H1 (cell line): ENCODE results near the gene MT1H. TPM values are rescaled to one million over a fixed set of nuclear protein-coding genes. Genes with fewer than 3 reads are reported as not detected.

Source experiments
- CTCF ChIA-PET: fragments of 300-600 bp; sonication (Branson Sonifier 250); formaldehyde crosslinking; loops from one replicate; lab custom pipeline; 2021; ENCODE audit not compliant: partially characterized antibody; lab: Charles Lee
- POLR2A ChIA-PET: fragments of 300-600 bp; sonication (Branson Sonifier 250); formaldehyde crosslinking; loops from one replicate; lab custom pipeline; 2021; ENCODE audit warnings: inconsistent platforms; ENCODE audit not compliant: partially characterized antibody; lab: Charles Lee
- DNase-seq, 2 experiments: peaks; one replicate each; pipeline versions ENCODE4 v3.0.0 to v3.0.0-alpha.2; 2010 to 2022; ENCODE audit warnings: low spot score in 2 of 2, low read depth in 1 of 2, mixed read lengths in 1 of 2
- FAIRE-seq: peaks from 2 replicates; lab custom pipeline; 2011; peaks lifted over from hg19 to GRCh38; lab: Jason Lieb, UNC
- H2AFZ ChIP-seq: 2 replicates; pipeline ENCODE4 v1.8.1; 2012; ENCODE audit warnings: low read length, inconsistent platforms
- H2AK5ac ChIP-seq: 2 replicates; pipeline ENCODE4 v1.6.1; 2013; ENCODE audit warnings: low read depth, low read length
- H2BK120ac ChIP-seq: replicated peaks from 2 replicates; pipeline ENCODE3; 2013; ENCODE audit warnings: low read depth, low read length, inconsistent platforms
- H2BK12ac ChIP-seq: 2 replicates; pipeline ENCODE4 v1.6.1; 2013; ENCODE audit warnings: low read depth, low read length
- H2BK15ac ChIP-seq: 2 replicates; pipeline ENCODE4 v1.6.1; 2013; ENCODE audit warnings: low read length
- H2BK20ac ChIP-seq: 2 replicates; pipeline ENCODE4 v1.6.1; 2013; ENCODE audit warnings: low read length
- H2BK5ac ChIP-seq: 2 replicates; pipeline ENCODE4 v1.6.1; 2013; ENCODE audit warnings: low read depth, low read length
- H3K14ac ChIP-seq: 2 replicates; pipeline ENCODE4 v1.6.1; 2013; ENCODE audit warnings: inconsistent platforms; ENCODE audit not compliant: insufficient read length
- H3K18ac ChIP-seq: 2 replicates; pipeline ENCODE4 v1.6.1; 2013; ENCODE audit warnings: low read length; ENCODE audit errors: extremely low read depth
- H3K23ac ChIP-seq: 2 replicates; pipeline ENCODE4 v1.6.1; 2013; ENCODE audit warnings: inconsistent platforms; ENCODE audit not compliant: insufficient read length
- H3K23me2 ChIP-seq: 2 replicates; pipeline ENCODE4 v1.6.1; 2013; ENCODE audit warnings: low read depth, low read length
- H3K27ac ChIP-seq: 2 replicates; pipeline ENCODE4 v1.6.1; 2011; ENCODE audit warnings: low read depth, low read length, inconsistent platforms
- H3K27me3 ChIP-seq, 4 experiments: replicated peaks in 1 of 4; 1 replicate in 1 of 4; 2 replicates in 3 of 4; pipeline versions ENCODE4 v1.6.1 to v1.8.1; 2011 to 2013; ENCODE audit warnings: low read length in 3 of 4, mild to moderate bottlenecking in 3 of 4, inconsistent platforms in 2 of 4, mixed read lengths in 2 of 4, moderate library complexity in 1 of 4; ENCODE audit not compliant: control insufficient read depth in 3 of 4, insufficient read depth in 3 of 4; ENCODE audit errors: extremely low read depth in 1 of 4
- H3K36me3 ChIP-seq, 4 experiments: 2 replicates each; pipeline versions ENCODE4 v1.6.1 to v1.8.1; 2011 to 2013; ENCODE audit warnings: mild to moderate bottlenecking in 4 of 4, low read length in 3 of 4, moderate library complexity in 2 of 4, control low read depth in 1 of 4, inconsistent platforms in 1 of 4; ENCODE audit not compliant: insufficient read depth in 4 of 4, control insufficient read depth in 2 of 4
- H3K4ac ChIP-seq: replicated peaks from 2 replicates; pipeline ENCODE3; 2013; ENCODE audit warnings: low read length, low read depth, mixed read lengths, inconsistent platforms; ENCODE audit not compliant: insufficient read length
- H3K4me1 ChIP-seq, 4 experiments: replicated peaks in 1 of 4; 1 replicate in 1 of 4; 2 replicates in 3 of 4; pipeline versions ENCODE4 v1.6.1 to v1.8.1; 2011 to 2013; ENCODE audit warnings: low read length in 3 of 4, inconsistent platforms in 2 of 4, mixed read lengths in 1 of 4; ENCODE audit not compliant: insufficient read depth in 4 of 4, control insufficient read depth in 3 of 4
- H3K4me2 ChIP-seq, 2 experiments: 2 replicates each; pipeline versions ENCODE4 v1.6.1 to v1.8.1; 2011 to 2013; ENCODE audit warnings: low read depth in 2 of 2, low read length in 2 of 2, control low read depth in 1 of 2, inconsistent platforms in 1 of 2, mild to moderate bottlenecking in 1 of 2; ENCODE audit not compliant: insufficient read depth in 1 of 2
- H3K4me3 ChIP-seq, 4 experiments: fragments of 200-600, 300-600 bp in 1 of 4; sonication (generic), shearing (Covaris generic), sonication (Bioruptor Twin) in 1 of 4; 2 replicates each; pipeline versions ENCODE4 v1.5.1 to v1.8.1; 2011 to 2016; ENCODE audit warnings: low read length in 4 of 4, low read depth in 3 of 4, control low read depth in 2 of 4, inconsistent platforms in 2 of 4, mild to moderate bottlenecking in 2 of 4, mixed read lengths in 1 of 4, moderate library complexity in 1 of 4; ENCODE audit not compliant: insufficient read depth in 2 of 4; ENCODE audit errors: extremely low read depth in 1 of 4
- H3K56ac ChIP-seq: replicated peaks from 2 replicates; pipeline ENCODE3; 2013; ENCODE audit warnings: low read depth, mild to moderate bottlenecking, mixed read lengths, low read length, inconsistent platforms; ENCODE audit not compliant: insufficient read length
- H3K79me1 ChIP-seq: 2 replicates; pipeline ENCODE4 v1.6.1; 2013; ENCODE audit warnings: low read depth, low read length, control low read depth
- H3K79me2 ChIP-seq, 2 experiments: 2 replicates each; pipeline versions ENCODE4 v1.6.1 to v1.8.1; 2012 to 2013; ENCODE audit warnings: low read length in 2 of 2, mild to moderate bottlenecking in 2 of 2, inconsistent platforms in 1 of 2; ENCODE audit not compliant: insufficient read depth in 2 of 2, control insufficient read depth in 1 of 2
- H3K9ac ChIP-seq, 4 experiments: replicated peaks in 1 of 4; 1 replicate in 1 of 4; 2 replicates in 3 of 4; pipeline versions ENCODE4 v1.6.1 to v1.8.1; 2011 to 2013; ENCODE audit warnings: low read depth in 3 of 4, low read length in 3 of 4, control low read depth in 2 of 4, mild to moderate bottlenecking in 2 of 4, moderate library complexity in 2 of 4, inconsistent platforms in 1 of 4; ENCODE audit errors: extremely low read depth in 1 of 4
- H3K9me3 ChIP-seq, 2 experiments: 2 replicates each; pipeline versions ENCODE4 v1.6.1 to v1.8.1; 2012 to 2013; ENCODE audit warnings: mild to moderate bottlenecking in 2 of 2, moderate library complexity in 2 of 2, control low read depth in 1 of 2, inconsistent platforms in 1 of 2, low read depth in 1 of 2, low read length in 1 of 2, mixed read lengths in 1 of 2; ENCODE audit not compliant: insufficient read depth in 2 of 2
- H4K20me1 ChIP-seq, 2 experiments: replicated peaks in 1 of 2; 2 replicates each; pipeline versions ENCODE3 to v1.8.1; 2011 to 2013; ENCODE audit warnings: inconsistent platforms in 2 of 2, low read length in 2 of 2, mild to moderate bottlenecking in 1 of 2; ENCODE audit not compliant: insufficient read depth in 2 of 2, control insufficient read depth in 1 of 2
- H4K5ac ChIP-seq: 2 replicates; pipeline ENCODE4 v1.6.1; 2013; ENCODE audit warnings: low read length, low read depth, mixed read lengths, inconsistent platforms; ENCODE audit not compliant: insufficient read length
- H4K8ac ChIP-seq: 2 replicates; pipeline ENCODE4 v1.8.0; 2013; ENCODE audit warnings: mild to moderate bottlenecking, moderate library complexity, low read length, inconsistent platforms; ENCODE audit not compliant: insufficient read depth; ENCODE audit errors: extremely low read depth
- H4K91ac ChIP-seq: replicated peaks from 2 replicates; pipeline ENCODE3; 2013; ENCODE audit warnings: low read length, mixed read lengths, inconsistent platforms; ENCODE audit not compliant: insufficient read length
- BACH1 ChIP-seq: IDR thresholded peaks from 2 replicates; pipeline ENCODE4 v1.6.1; 2012; ENCODE audit warnings: low read length, improper control_type of control experiment
- HDAC2 ChIP-seq, 2 experiments: fragments of 300-600 bp in 1 of 2; sonication (generic) in 1 of 2; IDR thresholded peaks; 2 replicates each; pipeline ENCODE4 v1.6.1; 2011 to 2012; ENCODE audit warnings: low read depth in 2 of 2, low read length in 2 of 2, mild to moderate bottlenecking in 2 of 2, moderate library complexity in 2 of 2, borderline replicate concordance in 1 of 2, inconsistent platforms in 1 of 2
- NANOG ChIP-seq: IDR thresholded peaks from 2 replicates; pipeline ENCODE4 v1.6.1; 2011; ENCODE audit warnings: low read length, low read depth, mild to moderate bottlenecking, inconsistent platforms; ENCODE audit not compliant: insufficient read depth, poor library complexity, severe bottlenecking
- SUZ12 ChIP-seq: fragments of 200-600 bp; sonication (generic); IDR thresholded peaks from 2 replicates; pipeline ENCODE4 v1.6.1; 2012; ENCODE audit warnings: mild to moderate bottlenecking, inconsistent platforms, low read length, moderate library complexity, mixed read lengths
- TEAD4 ChIP-seq: IDR thresholded peaks from 2 replicates; pipeline ENCODE4 v1.6.1; 2012; ENCODE audit warnings: low read depth, low read length, inconsistent platforms, mixed read lengths
- YY1 ChIP-seq: IDR thresholded peaks from 2 replicates; pipeline ENCODE4 v1.6.1; 2011; ENCODE audit warnings: low read depth, mild to moderate bottlenecking, low read length
- WGBS, 2 experiments: shearing (Covaris generic) in 1 of 2; methylation state at CpG; one replicate each; pipeline versions ENCODE4 v1.1.6 to v1.1.7; 2013 to 2015; ENCODE audit warnings: low lambda C conversion rate in 2 of 2, mixed read lengths in 2 of 2, inconsistent platforms in 1 of 2, low coverage in 1 of 2, missing lambda C conversion rate in 1 of 2; ENCODE audit not compliant: insufficient replicate concordance in 2 of 2, insufficient coverage in 1 of 2, insufficient read length in 1 of 2; ENCODE audit errors: extremely low coverage in 1 of 2, missing lambda C conversion rate in 1 of 2; 5-methylcytosine and 5-hydroxymethylcytosine counted together
- long read RNA-seq, 2 experiments: library from RNA in 1 of 2; library from capped mRNA in 1 of 2; stranded (forward); transcript quantifications; one replicate each; pipeline ENCODE4 v2.0.0, GENCODE V29; 2021; ENCODE audit warnings: inconsistent platforms in 1 of 2
- polyA minus RNA-seq, 3 experiments: library from RNA; depleted of rRNA, polyadenylated mRNA; stranded (reverse); fragments of >200 nt; gene quantifications; 1 replicate in 2 of 3; 2 replicates in 1 of 3; pipeline ENCODE4 v1.2.3, GENCODE V29; 2011
- polyA plus RNA-seq, 7 experiments: library from polyadenylated mRNA; depleted of rRNA in 3 of 7; stranded (reverse) in 5 of 7; unstranded in 2 of 7; fragments of >200 nt in 5 of 7; fragments of 200-250 nt in 2 of 7; gene quantifications; 1 replicate in 5 of 7; 2 replicates in 1 of 7; 4 replicates in 1 of 7; pipeline versions ENCODE4 v1.2.1 to v1.2.3, GENCODE V29; 2011 to 2013; ENCODE audit warnings: missing spikeins in 2 of 7, mixed read lengths in 2 of 7
- total RNA-seq: library from RNA; stranded (reverse); fragmentation: NEBNext Ultra II Directional; extraction: Animal tissue kit (Norgen Biotek cat#: 25700); gene quantifications from 2 replicates; pipeline ENCODE4 v1.2.1, GENCODE V29; 2021
- TF ChIP-seq, protein P1 (sequence below): IDR thresholded peaks from 2 replicates; pipeline ENCODE4 v1.6.1; 2012; ENCODE audit warnings: inconsistent platforms

The MT1H gene
- total RNA-seq, result 11.9 and 12.6 TPM in 2 replicates
- polyA plus RNA-seq (2011; rRNA removed), result 95.7 and 127 TPM in 2 replicates
- polyA plus RNA-seq (2011; cell fraction: cytosol; rRNA removed), result 85.8 TPM
- 84.0 TPM for polyA plus RNA-seq (2011; cell fraction: nucleus; rRNA removed)
- polyA plus RNA-seq (2012, experiment 1 of 2), result 129 to 304 TPM (median 167 TPM) in 4 replicates
- 537 TPM for polyA plus RNA-seq (2012, experiment 2 of 2)
- 220 TPM for polyA plus RNA-seq (2013, experiment 1 of 2)
- 240 TPM for polyA plus RNA-seq (2013, experiment 2 of 2)
- polyA minus RNA-seq (2011; rRNA and poly(A)+ RNA removed), result 18.8 and 19.5 TPM in 2 replicates
- polyA minus RNA-seq (2011; cell fraction: cytosol; rRNA and poly(A)+ RNA removed), result 57.0 TPM
- 22.4 TPM for polyA minus RNA-seq (2011; cell fraction: nucleus; rRNA and poly(A)+ RNA removed)
- long read RNA-seq, experiment 1, transcript MT1H-201 (3 exons, 397 nt), result major isoform, 13 of 14 reads
- long read RNA-seq, experiment 1, partial matches to known transcripts, result 1 of 14 reads
- long read RNA-seq, experiment 1, other reads (novel, unspliced or antisense), result 0 of 14 reads
- long read RNA-seq, experiment 2, result 0 reads

GRCh38 chr16:56669005-56669839 is at the start of gene MT1H:
MT1H (plus strand) TSS chr16:56669814; CDS start chr16:56669885, 71 bp downstream.
- Histone ChIP-seq H3K14ac (no peak within 1 kb of the TSS), H3K9ac (no peak within 1 kb of the TSS), H3K4me2 (peak within 1 kb of the TSS; percentile 74 to 92), H2BK12ac (peak within 1 kb of the TSS; percentile 86; the same call in 1 of the 2 replicates), H4K91ac (peak within 1 kb of the TSS; percentile 15), H3K27ac (no peak within 1 kb of the TSS), H3K23ac (no peak within 1 kb of the TSS), H3K36me3 (no peaks in the 10 kb centered on the region), H3K9me3 (no peaks in the 10 kb centered on the region), H3K56ac (no peak within 1 kb of the TSS), H2BK120ac (no peak within 1 kb of the TSS), H2AK5ac (0 out of 2 replicates have a peak within 1 kb of the TSS, but pooled peaks have one; percentile 61), H3K27me3 (peaks cover 72 to 91% (median 85%) of the 10 kb centered on the region in 4 experiments), H4K20me1 (peaks cover 2 to 9% of the 10 kb centered on the region in 2 experiments), H2BK15ac (no peak within 1 kb of the TSS), H4K5ac (no peak within 1 kb of the TSS), H3K18ac (peak within 1 kb of the TSS; percentile 79), H2AFZ (0 out of 2 replicates have a peak within 1 kb of the TSS, but pooled peaks have one; percentile 6), H3K4me1 (peaks cover 3 to 16% (median 12%) of the 10 kb centered on the region in 4 experiments), H3K79me2 (no peaks in the 10 kb centered on the region), H3K4ac (no peak within 1 kb of the TSS), H2BK5ac (no peak within 1 kb of the TSS), H3K79me1 (no peaks in the 10 kb centered on the region), H3K4me3 (peak within 1 kb of the TSS; percentile 13 to 52 (median 19); a peak in 7 of 8 replicates), H4K8ac (no peak within 1 kb of the TSS), H3K23me2 (peaks cover 10% of the 10 kb centered on the region; the same call in 1 of the 2 replicates), H2BK20ac (no peak within 1 kb of the TSS; the same call in none of the 2 replicates)
- FAIRE-seq, result no peak
- ChIA-PET POLR2A (interaction anchor here (0.9 to 13.9 kb wide), 16 partner anchors 8 to 218 kb away, joined by 3 to 205 read pairs (median 5); partner anchors contain the start of genes MT1B, MT1E, MT1F and MT1M), CTCF (interaction anchor here (0.8 to 4.6 kb wide), 9 partner anchors 10 to 92 kb away, joined by 3 to 29 read pairs (median 3); partner anchors contain the start of genes MT1E and MT1M)
- peak in 1 of 2 experiments; percentile 69 for DNase-seq
- WGBS, 2 experiments, result 5% methylated on average over 34 of the region's 38 CpGs; no CpG with 5 or more reads in 1 of the 2 experiments
- TF ChIP-seq, protein P1, sequence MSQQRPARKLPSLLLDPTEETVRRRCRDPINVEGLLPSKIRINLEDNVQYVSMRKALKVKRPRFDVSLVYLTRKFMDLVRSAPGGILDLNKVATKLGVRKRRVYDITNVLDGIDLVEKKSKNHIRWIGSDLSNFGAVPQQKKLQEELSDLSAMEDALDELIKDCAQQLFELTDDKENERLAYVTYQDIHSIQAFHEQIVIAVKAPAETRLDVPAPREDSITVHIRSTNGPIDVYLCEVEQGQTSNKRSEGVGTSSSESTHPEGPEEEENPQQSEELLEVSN, result no peak
- TF ChIP-seq BACH1, result no peak
- no peak for TF ChIP-seq TEAD4
- TF ChIP-seq YY1, result no peak
- TF ChIP-seq NANOG, result no peak
- no peak for TF ChIP-seq HDAC2 (IDR thresholded peaks at IDR 0.05; ENCODE audit: borderline replicate concordance in 1 of 2, low read depth in 2 of 2, low read length in 2 of 2)
- peak; percentile 88 for TF ChIP-seq SUZ12
